ENCODE measurements around the gene AP2A1. TPM values are rescaled to one million over a fixed set of nuclear protein-coding genes. Genes with fewer than 3 reads are reported as not detected.

AP2A1 gene
- total and polyA plus RNA-seq, 2 experiments from 2014 or later, result 64.9 to 124 TPM

GRCh38 chr19:49836176-49837008, 69.6 kb downstream of the AP2A1 start:
- in situ Hi-C loops (cut with MboI), result no loop called here
- TF ChIP-seq EZH2 (IDR thresholded peaks at IDR 0.05; ENCODE audit: insufficient read depth, poor library complexity, severe bottlenecking) (no peak), EZH2phosphoT487 (IDR thresholded peaks at IDR 0.05; ENCODE audit: insufficient read depth, low read depth) (no peak)
- H3K36me3 ChIP-seq (ENCODE audit: low read depth), result peaks cover 11% of the 10 kb centered on the region; the same call in 1 of the 2 replicates
- no peaks in the 10 kb centered on the region for H3K79me2 ChIP-seq (ENCODE audit: insufficient read depth)
- H3K4me2 ChIP-seq (ENCODE audit: unreplicated experiment), result no peak overlapping the region
- H3K4me1 ChIP-seq (ENCODE audit: insufficient read depth), result no peaks in the 10 kb centered on the region
- H3K9me2 ChIP-seq (ENCODE audit: insufficient read depth), result no peaks in the 10 kb centered on the region
- WGBS, 2 experiments (ENCODE audit: low coverage in 1 of 2, low lambda C conversion rate in 2 of 2, missing lambda C conversion rate in 2 of 2), result 93 to 96% methylated on average over 15 to 20 of the region's 20 CpGs
- H3K9me3 ChIP-seq (ENCODE audit: low read depth), result no peaks in the 10 kb centered on the region
- no peaks in the 10 kb centered on the region for H3K27me3 ChIP-seq (replicated peaks; ENCODE audit: insufficient read depth)
- 0 out of 2 replicates have a peak, but pooled peaks cover 6% of the 10 kb centered on the region for H3F3A ChIP-seq (ENCODE audit: insufficient read depth)
- H3K9ac ChIP-seq, result no peak overlapping the region
- no peak for DNase-seq
- no peak overlapping the region for H3K4me3 ChIP-seq
- no peaks in the 10 kb centered on the region for H4K20me1 ChIP-seq (ENCODE audit: insufficient read depth)
- no peak overlapping the region for H2AFZ ChIP-seq
- H3K27ac ChIP-seq, result no peak overlapping the region

DNA sequence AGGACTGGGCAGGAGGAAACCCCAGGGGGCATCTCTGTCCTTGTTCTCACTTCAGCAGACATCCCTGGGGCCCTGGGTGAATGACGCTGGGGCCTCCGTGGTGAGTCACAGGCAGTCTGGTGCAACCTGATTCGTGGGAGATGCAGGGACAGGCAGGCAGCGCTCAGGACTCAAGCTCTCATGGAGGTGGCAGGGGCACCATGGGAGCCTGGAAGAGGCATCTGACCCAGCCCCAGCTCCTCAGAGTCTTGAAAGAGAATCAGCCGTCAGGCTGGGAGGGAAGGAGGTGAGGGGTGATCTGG, 70.2 kb downstream of the AP2A1 start:
- Histone ChIP-seq H3K27me3 (replicated peaks; ENCODE audit: insufficient read depth) (no peaks in the 10 kb centered on the region), H3K9me3 (ENCODE audit: low read depth) (no peaks in the 10 kb centered on the region), H3K9ac (no peak overlapping the region), H3F3A (ENCODE audit: insufficient read depth) (0 out of 2 replicates have a peak, but pooled peaks cover 6% of the 10 kb centered on the region), H3K27ac (no peak overlapping the region), H3K4me1 (ENCODE audit: insufficient read depth) (no peaks in the 10 kb centered on the region), H3K4me2 (ENCODE audit: unreplicated experiment) (no peak overlapping the region), H2AFZ (no peak overlapping the region), H3K9me2 (ENCODE audit: insufficient read depth) (no peaks in the 10 kb centered on the region), H3K36me3 (ENCODE audit: low read depth) (peaks cover 11% of the 10 kb centered on the region; the same call in 1 of the 2 replicates), H3K4me3 (no peak overlapping the region), H3K79me2 (ENCODE audit: insufficient read depth) (no peaks in the 10 kb centered on the region), H4K20me1 (ENCODE audit: insufficient read depth) (no peaks in the 10 kb centered on the region)
- in situ Hi-C loops (cut with MboI), result no loop called here
- DNase-seq, result no peak
- 88 to 90% methylated on average over 5 of the region's 5 CpGs for WGBS, 2 experiments (ENCODE audit: low coverage in 1 of 2, low lambda C conversion rate in 2 of 2, missing lambda C conversion rate in 2 of 2)
- no peak for TF ChIP-seq EZH2 (IDR thresholded peaks at IDR 0.05; ENCODE audit: insufficient read depth, poor library complexity, severe bottlenecking)
- TF ChIP-seq EZH2phosphoT487 (IDR thresholded peaks at IDR 0.05; ENCODE audit: insufficient read depth, low read depth), result no peak

DNA sequence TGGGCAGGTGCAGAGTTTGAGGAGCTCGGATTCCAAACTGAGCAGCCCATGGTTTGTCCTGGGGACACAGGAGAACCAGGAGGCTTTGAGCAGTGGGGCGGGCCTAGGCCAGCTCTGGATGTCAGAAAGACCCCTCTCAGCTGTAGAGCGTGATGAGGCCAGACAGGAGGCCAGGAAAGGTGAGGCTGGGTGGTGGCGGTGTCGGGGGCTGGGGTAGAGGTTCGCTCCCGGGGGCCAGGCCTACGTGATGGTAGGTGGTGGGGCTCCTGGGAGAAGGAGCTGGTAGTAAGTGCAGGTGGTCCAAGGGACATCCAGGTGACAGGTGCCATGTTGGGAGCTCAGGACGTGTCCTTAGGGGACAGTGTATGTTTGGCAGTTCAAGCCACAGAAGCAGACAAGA, 70.6 kb downstream of the AP2A1 start:
- TF ChIP-seq EZH2phosphoT487 (IDR thresholded peaks at IDR 0.05; ENCODE audit: insufficient read depth, low read depth), result no peak
- no peak for TF ChIP-seq EZH2 (IDR thresholded peaks at IDR 0.05; ENCODE audit: insufficient read depth, poor library complexity, severe bottlenecking)
- no peak for DNase-seq
- Histone ChIP-seq H3K4me2 (ENCODE audit: unreplicated experiment) (no peak overlapping the region), H3K9ac (no peak overlapping the region), H3K79me2 (ENCODE audit: insufficient read depth) (no peaks in the 10 kb centered on the region), H3K9me2 (ENCODE audit: insufficient read depth) (no peaks in the 10 kb centered on the region), H3K4me1 (ENCODE audit: insufficient read depth) (no peaks in the 10 kb centered on the region), H2AFZ (no peak overlapping the region), H3K36me3 (ENCODE audit: low read depth) (peaks cover 11% of the 10 kb centered on the region; the same call in 1 of the 2 replicates), H3K27ac (no peak overlapping the region), H4K20me1 (ENCODE audit: insufficient read depth) (no peaks in the 10 kb centered on the region), H3K9me3 (ENCODE audit: low read depth) (no peaks in the 10 kb centered on the region), H3F3A (ENCODE audit: insufficient read depth) (0 out of 2 replicates have a peak, but pooled peaks cover 6% of the 10 kb centered on the region), H3K27me3 (replicated peaks; ENCODE audit: insufficient read depth) (no peaks in the 10 kb centered on the region), H3K4me3 (no peak overlapping the region)
- 92 to 94% methylated on average over 8 to 9 of the region's 9 CpGs for WGBS, 2 experiments (ENCODE audit: low coverage in 1 of 2, low lambda C conversion rate in 2 of 2, missing lambda C conversion rate in 2 of 2)
- in situ Hi-C loops (cut with MboI), result no loop called here

DNA sequence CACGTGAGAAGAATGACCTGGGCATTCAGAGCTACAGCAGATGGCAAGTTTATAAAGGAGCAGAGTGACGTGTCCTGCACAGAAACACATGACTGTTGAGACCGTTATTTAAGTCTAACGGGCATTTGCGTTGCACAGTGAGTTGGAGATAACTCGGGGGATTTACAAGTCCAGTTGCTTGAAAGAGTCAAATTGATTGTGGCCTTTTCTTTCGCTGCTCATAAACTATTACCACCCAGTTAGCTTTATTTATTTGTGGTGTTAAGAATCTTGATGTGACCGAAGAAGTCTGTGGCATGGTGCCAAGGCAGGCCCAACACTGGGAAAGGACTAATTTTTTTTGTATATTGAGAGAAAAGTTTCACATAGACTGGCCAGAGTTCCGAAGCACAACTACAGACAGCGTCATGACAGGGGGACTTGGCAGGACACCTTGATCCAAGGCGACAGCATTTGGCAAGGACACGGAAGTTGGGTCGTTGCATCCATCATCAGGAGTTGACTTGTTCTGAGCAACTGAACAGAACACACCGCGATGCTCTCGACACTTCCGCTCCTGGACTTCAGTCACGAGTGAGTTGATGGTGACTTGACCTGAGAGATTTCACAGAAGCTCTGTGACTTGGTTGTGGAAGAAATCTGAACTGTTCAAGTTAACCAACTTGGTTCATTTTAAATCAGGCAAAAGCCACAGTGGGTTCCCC, 72.2 kb downstream of the AP2A1 start:
- Histone ChIP-seq H3K4me2 (ENCODE audit: unreplicated experiment) (no peak overlapping the region), H3K79me2 (ENCODE audit: insufficient read depth) (no peaks in the 10 kb centered on the region), H3K9ac (no peak overlapping the region), H4K20me1 (ENCODE audit: insufficient read depth) (no peaks in the 10 kb centered on the region), H3K27me3 (replicated peaks; ENCODE audit: insufficient read depth) (no peaks in the 10 kb centered on the region), H3K4me1 (ENCODE audit: insufficient read depth) (no peaks in the 10 kb centered on the region), H3K4me3 (no peak overlapping the region), H2AFZ (no peak overlapping the region), H3F3A (ENCODE audit: insufficient read depth) (0 out of 2 replicates have a peak, but pooled peaks cover 6% of the 10 kb centered on the region), H3K36me3 (ENCODE audit: low read depth) (peaks cover 11% of the 10 kb centered on the region; the same call in 1 of the 2 replicates), H3K9me2 (ENCODE audit: insufficient read depth) (no peaks in the 10 kb centered on the region), H3K27ac (no peak overlapping the region), H3K9me3 (ENCODE audit: low read depth) (no peaks in the 10 kb centered on the region)
- 98% methylated on average over 18 of the region's 18 CpGs for WGBS, 2 experiments (ENCODE audit: low coverage in 1 of 2, low lambda C conversion rate in 2 of 2, missing lambda C conversion rate in 2 of 2)
- in situ Hi-C loops (cut with MboI), result no loop called here
- TF ChIP-seq EZH2phosphoT487 (IDR thresholded peaks at IDR 0.05; ENCODE audit: insufficient read depth, low read depth) (no peak), EZH2 (IDR thresholded peaks at IDR 0.05; ENCODE audit: insufficient read depth, poor library complexity, severe bottlenecking) (no peak)
- DNase-seq, result no peak
